Measurements from ENCODE around the gene HDGFL3.

HDGFL3 gene

GRCh38 chr15:83203543-83203942 is 4.1 kb downstream of the HDGFL3 start:
- H3K4me3 ChIP-seq (ENCODE audit: low read depth, low read length): no peak overlapping the region
- no peak overlapping the region for H3K27ac ChIP-seq
- TF ChIP-seq CTCF (IDR thresholded peaks at IDR 0.05; ENCODE audit: low read depth, low read length, missing control alignments): no peak
- no peak for DNase-seq
- in situ Hi-C loops (cut with HindIII; ENCODE audit: low pct_ligation_motif_present, low sequenced_read_pairs): no loop called here
- no peaks in the 10 kb centered on the region for H3K27me3 ChIP-seq (replicated peaks)
- no peaks in the 10 kb centered on the region for H3K36me3 ChIP-seq (replicated peaks)

- DNase-seq: peak; percentile 10
- H3K27me3 ChIP-seq (replicated peaks): no peaks in the 10 kb centered on the region
- no peak overlapping the region for H3K4me3 ChIP-seq (ENCODE audit: low read depth, low read length)
- no peaks in the 10 kb centered on the region for H3K36me3 ChIP-seq (replicated peaks)
- peak overlapping the region; percentile 63 for H3K27ac ChIP-seq
- no peak for TF ChIP-seq CTCF (IDR thresholded peaks at IDR 0.05; ENCODE audit: low read depth, low read length, missing control alignments)
- in situ Hi-C loops (cut with HindIII; ENCODE audit: low pct_ligation_motif_present, low sequenced_read_pairs): no loop called here
Measured at GRCh38 chr15:83200589-83200988, 7.0 kb downstream of the HDGFL3 start.

GRCh38 chr15:83200162-83200561 is 7.5 kb downstream of the HDGFL3 start:
- H3K27me3 ChIP-seq (replicated peaks): no peaks in the 10 kb centered on the region
- no peak overlapping the region for H3K4me3 ChIP-seq (ENCODE audit: low read depth, low read length)
- no peak for TF ChIP-seq CTCF (IDR thresholded peaks at IDR 0.05; ENCODE audit: low read depth, low read length, missing control alignments)
- DNase-seq: peak; percentile 63
- H3K36me3 ChIP-seq (replicated peaks): no peaks in the 10 kb centered on the region
- peak overlapping the region; percentile 63 for H3K27ac ChIP-seq
- in situ Hi-C loops (cut with HindIII; ENCODE audit: low pct_ligation_motif_present, low sequenced_read_pairs): no loop called here

GRCh38 chr15:83199288-83199687 is 8.3 kb downstream of the HDGFL3 start:
- in situ Hi-C loops (cut with HindIII; ENCODE audit: low pct_ligation_motif_present, low sequenced_read_pairs): no loop called here

GRCh38 chr15:83198476-83198875 is 9.1 kb downstream of the HDGFL3 start:
- Histone ChIP-seq H3K27me3 (replicated peaks) (no peaks in the 10 kb centered on the region), H3K4me3 (ENCODE audit: low read depth, low read length) (no peak overlapping the region), H3K27ac (no peak overlapping the region), H3K36me3 (replicated peaks) (no peaks in the 10 kb centered on the region)
- DNase-seq: no peak
- in situ Hi-C loops (cut with HindIII; ENCODE audit: low pct_ligation_motif_present, low sequenced_read_pairs): no loop called here
- TF ChIP-seq CTCF (IDR thresholded peaks at IDR 0.05; ENCODE audit: low read depth, low read length, missing control alignments): no peak

More at GRCh38 chr15:83199288-83199687, 8.3 kb downstream of the HDGFL3 start:
- no peak for DNase-seq
- Histone ChIP-seq H3K27me3 (replicated peaks) (no peaks in the 10 kb centered on the region), H3K36me3 (replicated peaks) (no peaks in the 10 kb centered on the region), H3K4me3 (ENCODE audit: low read depth, low read length) (no peak overlapping the region), H3K27ac (no peak overlapping the region)
- no peak for TF ChIP-seq CTCF (IDR thresholded peaks at IDR 0.05; ENCODE audit: low read depth, low read length, missing control alignments)

- Histone ChIP-seq H3K36me3 (replicated peaks) (no peaks in the 10 kb centered on the region), H3K27ac (no peak overlapping the region), H3K27me3 (replicated peaks) (no peaks in the 10 kb centered on the region), H3K4me3 (ENCODE audit: low read depth, low read length) (no peak overlapping the region)
- DNase-seq: no peak
- in situ Hi-C loops (cut with HindIII; ENCODE audit: low pct_ligation_motif_present, low sequenced_read_pairs): no loop called here
- no peak for TF ChIP-seq CTCF (IDR thresholded peaks at IDR 0.05; ENCODE audit: low read depth, low read length, missing control alignments)
Measured at GRCh38 chr15:83194528-83194927, 13.1 kb downstream of the HDGFL3 start.

All from brain microvascular endothelial cell (primary cell).